Uterus (tissue), 2 donors: ENCODE data around the gene CLASRP.

Experiments used
- POLR2A ChIP-seq, 2 donors: fragments of 450-650 bp; IDR thresholded peaks; one replicate each; pipeline ENCODE4 v1.6.1; 2016; ENCODE audit warnings: antibody characterized with exemption in 2 of 2, mild to moderate bottlenecking in 1 of 2, moderate library complexity in 1 of 2
- TF ChIP-seq, protein P1 (sequence below), 4 experiments: fragments of 200-600 bp in 2 of 4; fragments of 450-650 bp in 2 of 4; sonication (generic) in 2 of 4; IDR thresholded peaks; one replicate each; pipeline ENCODE4 v1.5.1; 2016 to 2019; ENCODE audit warnings: antibody characterized with exemption in 4 of 4, mild to moderate bottlenecking in 2 of 4, moderate library complexity in 1 of 4

DNA sequence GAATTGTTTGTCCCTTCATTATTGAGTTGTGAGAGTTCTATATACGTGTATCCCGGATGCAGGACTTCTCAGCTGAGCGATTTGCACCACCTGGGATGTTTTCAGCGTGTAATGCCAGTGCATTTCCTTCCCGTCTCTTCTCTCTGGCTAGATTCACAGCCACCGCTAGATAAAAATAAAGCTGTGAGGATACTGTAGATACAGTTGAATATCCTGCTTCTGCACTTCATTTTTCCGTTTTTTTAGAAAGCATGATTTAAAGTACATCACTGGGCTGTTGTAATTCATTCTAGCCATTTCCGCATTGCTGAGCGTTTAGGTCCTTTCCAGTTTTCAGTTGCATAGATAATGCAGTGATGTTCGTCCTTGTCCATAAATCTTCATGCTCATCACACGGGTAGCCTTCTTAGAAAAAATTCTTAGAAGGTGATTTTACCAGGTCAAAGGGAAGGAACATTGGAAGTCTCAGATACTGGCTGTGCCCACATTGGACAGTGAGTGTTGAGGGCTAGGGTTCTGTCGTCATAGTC lies 68.8 kb downstream of the CLASRP start:
- TF ChIP-seq, protein P1, sequence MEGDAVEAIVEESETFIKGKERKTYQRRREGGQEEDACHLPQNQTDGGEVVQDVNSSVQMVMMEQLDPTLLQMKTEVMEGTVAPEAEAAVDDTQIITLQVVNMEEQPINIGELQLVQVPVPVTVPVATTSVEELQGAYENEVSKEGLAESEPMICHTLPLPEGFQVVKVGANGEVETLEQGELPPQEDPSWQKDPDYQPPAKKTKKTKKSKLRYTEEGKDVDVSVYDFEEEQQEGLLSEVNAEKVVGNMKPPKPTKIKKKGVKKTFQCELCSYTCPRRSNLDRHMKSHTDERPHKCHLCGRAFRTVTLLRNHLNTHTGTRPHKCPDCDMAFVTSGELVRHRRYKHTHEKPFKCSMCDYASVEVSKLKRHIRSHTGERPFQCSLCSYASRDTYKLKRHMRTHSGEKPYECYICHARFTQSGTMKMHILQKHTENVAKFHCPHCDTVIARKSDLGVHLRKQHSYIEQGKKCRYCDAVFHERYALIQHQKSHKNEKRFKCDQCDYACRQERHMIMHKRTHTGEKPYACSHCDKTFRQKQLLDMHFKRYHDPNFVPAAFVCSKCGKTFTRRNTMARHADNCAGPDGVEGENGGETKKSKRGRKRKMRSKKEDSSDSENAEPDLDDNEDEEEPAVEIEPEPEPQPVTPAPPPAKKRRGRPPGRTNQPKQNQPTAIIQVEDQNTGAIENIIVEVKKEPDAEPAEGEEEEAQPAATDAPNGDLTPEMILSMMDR (IDR thresholded peaks at IDR 0.05), result no peak
- no peak for TF ChIP-seq POLR2A (IDR thresholded peaks at IDR 0.05)
